ENCODE data around the gene TXNDC11. TPM values are rescaled to one million over a fixed set of nuclear protein-coding genes. Genes with fewer than 3 reads are reported as not detected.

TXNDC11 gene
- total RNA-seq, 2 donors from 2014 or later = 75.0 to 96.9 TPM

DNA sequence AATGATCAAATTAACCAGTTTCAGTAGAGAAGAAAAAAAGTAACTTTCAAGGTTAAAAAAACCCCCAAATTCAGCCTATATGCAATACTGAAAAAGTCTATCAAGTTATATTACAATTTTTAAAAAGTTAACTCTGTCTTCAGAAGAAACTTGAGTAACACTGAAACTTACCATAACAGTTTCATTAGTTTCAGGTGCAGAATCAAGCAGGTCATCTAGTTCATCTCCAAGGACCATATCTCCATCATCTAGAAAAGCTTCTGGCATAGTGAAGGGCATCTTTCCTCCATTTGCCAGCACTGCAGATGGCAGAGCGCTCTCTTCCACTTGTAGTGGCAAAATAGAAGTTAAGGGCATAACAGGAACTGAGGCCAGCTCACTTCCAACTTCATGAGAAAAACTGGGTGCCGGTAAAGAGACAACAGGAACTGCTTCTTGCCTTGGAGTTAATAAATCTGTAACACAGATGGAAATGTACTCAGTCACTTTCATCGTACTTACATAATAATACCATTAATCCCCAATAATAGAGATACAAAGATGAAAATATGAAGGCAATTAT is 31.5 kb upstream of the TXNDC11 start:
- peaks cover 0 to 7% of the 10 kb centered on the region in 2 donors for H3K36me3 ChIP-seq
- no peak overlapping the region for H3K4me3 ChIP-seq
- intact Hi-C loops (cut with DNase I) = no loop called here
- no peak overlapping the region for H3K27ac ChIP-seq
- TF ChIP-seq POLR2A (IDR thresholded peaks at IDR 0.05) (no peak), POLR2AphosphoS5 (IDR thresholded peaks at IDR 0.05) (no peak)
- TF ChIP-seq, protein P1, sequence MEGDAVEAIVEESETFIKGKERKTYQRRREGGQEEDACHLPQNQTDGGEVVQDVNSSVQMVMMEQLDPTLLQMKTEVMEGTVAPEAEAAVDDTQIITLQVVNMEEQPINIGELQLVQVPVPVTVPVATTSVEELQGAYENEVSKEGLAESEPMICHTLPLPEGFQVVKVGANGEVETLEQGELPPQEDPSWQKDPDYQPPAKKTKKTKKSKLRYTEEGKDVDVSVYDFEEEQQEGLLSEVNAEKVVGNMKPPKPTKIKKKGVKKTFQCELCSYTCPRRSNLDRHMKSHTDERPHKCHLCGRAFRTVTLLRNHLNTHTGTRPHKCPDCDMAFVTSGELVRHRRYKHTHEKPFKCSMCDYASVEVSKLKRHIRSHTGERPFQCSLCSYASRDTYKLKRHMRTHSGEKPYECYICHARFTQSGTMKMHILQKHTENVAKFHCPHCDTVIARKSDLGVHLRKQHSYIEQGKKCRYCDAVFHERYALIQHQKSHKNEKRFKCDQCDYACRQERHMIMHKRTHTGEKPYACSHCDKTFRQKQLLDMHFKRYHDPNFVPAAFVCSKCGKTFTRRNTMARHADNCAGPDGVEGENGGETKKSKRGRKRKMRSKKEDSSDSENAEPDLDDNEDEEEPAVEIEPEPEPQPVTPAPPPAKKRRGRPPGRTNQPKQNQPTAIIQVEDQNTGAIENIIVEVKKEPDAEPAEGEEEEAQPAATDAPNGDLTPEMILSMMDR (IDR thresholded peaks at IDR 0.05) = no peak
- no peaks in the 10 kb centered on the region for H3K9me3 ChIP-seq
- no peak for DNase-seq (ENCODE audit: low spot score)
- no peaks in the 10 kb centered on the region for H3K27me3 ChIP-seq (replicated peaks; ENCODE audit: insufficient read depth)
- WGBS = 93% methylated on average over 3 of the region's 3 CpGs
- no peaks in the 10 kb centered on the region for H3K4me1 ChIP-seq (replicated peaks)

DNA sequence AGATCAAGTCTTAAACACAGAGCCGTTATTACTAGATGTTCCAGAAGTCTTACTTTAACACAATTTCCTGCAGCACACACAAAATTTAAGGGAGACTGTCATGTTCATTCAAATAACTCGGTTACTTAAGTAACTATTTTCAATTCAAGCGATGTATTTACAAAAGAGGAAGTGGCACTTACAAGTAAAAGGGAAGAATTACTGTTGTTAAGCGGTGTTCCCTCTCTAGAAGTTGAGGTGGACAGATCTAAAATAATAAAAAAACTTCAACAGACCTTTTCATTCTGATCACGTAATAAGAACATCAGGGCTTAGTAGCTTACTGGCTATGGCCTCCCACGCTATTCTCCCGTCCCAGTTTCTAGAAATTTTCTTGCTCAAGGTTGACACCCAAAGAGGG is 26.2 kb upstream of the TXNDC11 start:
- no peak overlapping the region for H3K4me3 ChIP-seq
- H3K27me3 ChIP-seq (replicated peaks; ENCODE audit: insufficient read depth) = no peaks in the 10 kb centered on the region
- H3K4me1 ChIP-seq (replicated peaks) = no peaks in the 10 kb centered on the region
- peaks cover 5 to 7% of the 10 kb centered on the region in 2 donors for H3K36me3 ChIP-seq
- intact Hi-C loops (cut with DNase I) = no loop called here
- H3K27ac ChIP-seq = no peak overlapping the region
- H3K9me3 ChIP-seq = no peaks in the 10 kb centered on the region
- DNase-seq (ENCODE audit: low spot score) = no peak
- TF ChIP-seq POLR2A (IDR thresholded peaks at IDR 0.05) (no peak), POLR2AphosphoS5 (IDR thresholded peaks at IDR 0.05) (no peak)
- TF ChIP-seq, protein P1 (IDR thresholded peaks at IDR 0.05) = no peak
- WGBS = 82% methylated on average over 7 of the region's 7 CpGs

DNA sequence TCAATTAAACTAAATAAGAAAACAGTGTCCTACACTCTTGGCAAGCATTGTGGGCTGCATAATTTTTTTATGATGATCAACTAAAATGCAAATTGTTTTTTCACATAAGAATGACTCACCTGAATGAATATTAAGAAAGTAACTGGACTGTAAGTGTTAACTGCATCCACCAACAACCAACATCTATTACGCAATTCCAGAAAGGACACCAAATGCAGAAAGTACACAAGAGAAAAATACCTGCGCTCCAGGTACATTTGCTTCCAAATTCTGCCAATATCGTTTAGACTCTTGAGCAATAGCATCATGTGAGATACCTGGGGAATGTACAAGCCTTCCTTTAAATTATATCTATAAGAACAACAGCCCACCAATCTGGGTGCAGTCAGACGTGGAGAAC is 19.8 kb upstream of the TXNDC11 start:
- Histone ChIP-seq H3K9me3 (no peaks in the 10 kb centered on the region), H3K27me3 (replicated peaks; ENCODE audit: insufficient read depth) (no peaks in the 10 kb centered on the region), H3K36me3 (peaks cover 5 to 7% of the 10 kb centered on the region in 2 donors), H3K27ac (no peak overlapping the region), H3K4me1 (replicated peaks) (peaks cover 10% of the 10 kb centered on the region), H3K4me3 (no peak overlapping the region)
- WGBS = 57% methylated on average over 4 of the region's 4 CpGs
- intact Hi-C loops (cut with DNase I) = no loop called here
- DNase-seq (ENCODE audit: low spot score) = no peak
- peak; percentile 11 for TF ChIP-seq POLR2AphosphoS5 (IDR thresholded peaks at IDR 0.05)
- TF ChIP-seq, protein P1 (IDR thresholded peaks at IDR 0.05) = no peak

DNA sequence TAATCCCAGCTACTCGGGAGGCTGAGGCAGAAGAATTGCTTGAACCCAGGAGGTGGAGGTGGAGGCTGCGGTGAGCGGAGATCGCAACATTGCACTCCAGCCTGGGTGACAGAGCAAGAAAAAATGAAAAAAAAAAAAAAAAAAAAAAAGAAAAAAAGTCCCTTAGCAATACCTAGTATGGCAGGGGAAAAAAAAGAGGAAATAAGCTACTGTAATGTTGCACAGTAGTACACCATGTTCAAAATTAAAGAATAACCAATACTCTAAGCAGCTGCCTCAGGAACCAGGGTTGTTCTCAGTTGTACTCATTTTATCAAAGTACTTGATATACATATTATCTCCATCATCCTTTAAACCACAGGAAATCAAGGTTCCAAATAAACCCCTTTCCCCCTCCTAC is 17.3 kb upstream of the TXNDC11 start:
- WGBS = 96% methylated on average over 4 of the region's 4 CpGs
- no peak for TF ChIP-seq POLR2AphosphoS5 (IDR thresholded peaks at IDR 0.05)
- no peak for TF ChIP-seq POLR2A (IDR thresholded peaks at IDR 0.05)
- TF ChIP-seq, protein P1 (IDR thresholded peaks at IDR 0.05) = no peak

DNA sequence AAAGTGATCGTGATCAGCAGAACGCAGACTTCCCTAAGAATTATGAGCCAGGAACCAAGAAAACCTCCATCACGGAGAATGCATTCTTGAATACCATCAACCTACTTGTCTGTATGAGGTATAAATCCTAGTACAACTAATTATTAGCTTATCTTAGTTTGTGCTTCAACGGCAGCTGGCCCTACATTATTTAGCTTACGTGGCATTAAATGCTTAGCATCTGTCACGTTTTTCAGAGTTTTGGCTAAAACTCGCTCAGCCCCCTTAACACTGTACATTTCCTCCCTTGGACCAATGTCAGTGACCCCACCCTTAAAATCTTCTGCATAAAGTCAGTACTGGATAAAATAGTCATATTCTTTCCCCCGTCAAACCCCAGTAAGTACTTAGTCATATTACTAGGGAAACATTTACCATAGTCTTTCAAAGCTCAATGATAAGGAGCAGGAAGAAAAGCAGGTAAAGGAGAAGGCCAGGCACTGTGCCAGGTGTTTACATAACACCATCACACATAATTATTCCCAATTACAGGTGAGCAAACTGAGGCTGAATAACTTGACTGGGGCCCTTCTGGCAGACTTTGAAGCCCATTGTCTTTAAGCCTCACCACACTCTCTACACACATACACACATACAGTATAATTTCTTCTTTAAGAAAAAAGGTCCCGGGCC is 16.6 kb upstream of the TXNDC11 start:
- no peaks in the 10 kb centered on the region for H3K36me3 ChIP-seq
- no peak for DNase-seq (ENCODE audit: low spot score)
- no peaks in the 10 kb centered on the region for H3K9me3 ChIP-seq
- H3K4me3 ChIP-seq = no peak overlapping the region
- H3K4me1 ChIP-seq (replicated peaks) = peaks cover 10% of the 10 kb centered on the region
- TF ChIP-seq, protein P1 (IDR thresholded peaks at IDR 0.05) = no peak
- TF ChIP-seq POLR2AphosphoS5 (IDR thresholded peaks at IDR 0.05) (no peak), POLR2A (IDR thresholded peaks at IDR 0.05) (no peak)
- H3K27ac ChIP-seq = no peak overlapping the region
- intact Hi-C loops (cut with DNase I) = no loop called here
- WGBS = 82% methylated on average over 9 of the region's 9 CpGs
- H3K27me3 ChIP-seq (replicated peaks; ENCODE audit: insufficient read depth) = no peaks in the 10 kb centered on the region

More for the DNA sequence above, 17.3 kb upstream of the TXNDC11 start:
- no peaks in the 10 kb centered on the region for H3K36me3 ChIP-seq
- intact Hi-C loops (cut with DNase I) = no loop called here
- no peak overlapping the region for H3K27ac ChIP-seq
- no peak for DNase-seq (ENCODE audit: low spot score)
- H3K4me3 ChIP-seq = no peak overlapping the region
- H3K4me1 ChIP-seq (replicated peaks) = peaks cover 10% of the 10 kb centered on the region
- H3K27me3 ChIP-seq (replicated peaks; ENCODE audit: insufficient read depth) = no peaks in the 10 kb centered on the region
- H3K9me3 ChIP-seq = no peaks in the 10 kb centered on the region

Data from prostate gland (tissue), 2 donors.